Ovary (tissue), 9 donors: ENCODE measurements around the gene CHL1. TPM values are rescaled to one million over a fixed set of nuclear protein-coding genes. Genes with fewer than 3 reads are reported as not detected.

ENCODE experiments used
- DNase-seq, 5 donors: peaks; one replicate each; pipeline ENCODE4 v3.0.0-alpha.2; 2019 to 2020
- H3K27ac ChIP-seq, 2 donors: fragments of 200-600 bp; one replicate each; pipeline versions ENCODE4 v1.5.1 to v1.8.0; 2019 to 2022
- H3K27me3 ChIP-seq: fragments of 200-600 bp; one replicate; pipeline ENCODE4 v1.8.0; 2022
- H3K36me3 ChIP-seq: fragments of 200-600 bp; sonication (generic); one replicate; pipeline ENCODE4 v1.5.1; 2019
- H3K4me1 ChIP-seq: one replicate; pipeline ENCODE4 v1.8.1; 2013; ENCODE audit warnings: mild to moderate bottlenecking, moderate library complexity; ENCODE audit not compliant: insufficient read depth
- H3K4me3 ChIP-seq: fragments of 200-600 bp; sonication (generic); one replicate; pipeline ENCODE4 v1.5.1; 2017
- H3K9me3 ChIP-seq, 2 donors: fragments of 200-600 bp in 1 of 2; sonication (generic) in 1 of 2; one replicate each; pipeline versions ENCODE4 v1.5.1 to v1.8.1; 2013 to 2019; ENCODE audit warnings: mild to moderate bottlenecking in 1 of 2, moderate library complexity in 1 of 2
- EP300 ChIP-seq: sonication (generic); formaldehyde crosslinking; IDR thresholded peaks from one replicate; pipeline ENCODE4 v1.6.1; 2017; ENCODE audit warnings: antibody characterized with exemption
- POLR2A ChIP-seq: fragments of 450-650 bp; IDR thresholded peaks from one replicate; pipeline ENCODE4 v1.6.1; 2017; ENCODE audit warnings: antibody characterized with exemption, mild to moderate bottlenecking, moderate library complexity
- WGBS, 3 donors: extraction: QIAGEN DNeasy Blood & Tissue Kit in 1 of 3; methylation state at CpG; one replicate each; pipeline versions ENCODE4 v1.1.5 to v1.1.7; 2013 to 2017; 5-methylcytosine and 5-hydroxymethylcytosine counted together
- intact Hi-C, 4 donors: fragments of 100-400 bp; cut with DNase I; formaldehyde crosslinking; loops; one replicate each; pipeline versions ENCODE4 v1.11.0 to v1.15.1; 2022 to 2023
- polyA plus RNA-seq, 2 donors: library from polyadenylated mRNA; stranded (reverse); fragments of 200-250 nt in 1 of 2; fragments of 350-450 nt in 1 of 2; fragmentation: Illumina TruSeq in 1 of 2; extraction: RNeasy Lipid Tissue Mini Kit (QIAGEN cat#74804) in 1 of 2; gene quantifications; one replicate each; pipeline ENCODE4 v1.2.3, GENCODE V29; 2013 to 2014
- total RNA-seq, 7 donors: library from RNA; depleted of rRNA in 2 of 7; stranded (reverse); fragments of >200 nt in 2 of 7; fragmentation: NEBNext Ultra II Directional in 3 of 7; extraction: Animal tissue kit (Norgen Biotek cat#: 25700) in 3 of 7; gene quantifications; one replicate each; pipeline versions ENCODE4 v1.1.0 to v1.2.4, GENCODE V29; 2016 to 2023
- TF ChIP-seq, protein P1 (sequence below), 3 donors: fragments of 450-650 bp in 2 of 3; fragments of 200-600 bp in 1 of 3; IDR thresholded peaks; one replicate each; pipeline versions ENCODE4 v1.5.1 to v1.8.0; 2016 to 2022; ENCODE audit warnings: antibody characterized with exemption in 3 of 3, mild to moderate bottlenecking in 1 of 3
- donor health status: DM: no; HTN: no; CAD: no; lungs with moderate emphysema.
- donor health status: DM: no; HTN: no; CAD: no.
- donor health status: Bipolar disorder and iron deficiency.
- donor health status: DM: yes; HTN: yes; CAD: no.
- donor health status: DM: no; HTN: no; CAD: no.
- donor health status: DM: yes; HTN: yes; CAD: no.

CHL1 gene
- total and polyA plus RNA-seq, 9 donors, result 20.8 to 101 (median 35.7) TPM

DNA sequence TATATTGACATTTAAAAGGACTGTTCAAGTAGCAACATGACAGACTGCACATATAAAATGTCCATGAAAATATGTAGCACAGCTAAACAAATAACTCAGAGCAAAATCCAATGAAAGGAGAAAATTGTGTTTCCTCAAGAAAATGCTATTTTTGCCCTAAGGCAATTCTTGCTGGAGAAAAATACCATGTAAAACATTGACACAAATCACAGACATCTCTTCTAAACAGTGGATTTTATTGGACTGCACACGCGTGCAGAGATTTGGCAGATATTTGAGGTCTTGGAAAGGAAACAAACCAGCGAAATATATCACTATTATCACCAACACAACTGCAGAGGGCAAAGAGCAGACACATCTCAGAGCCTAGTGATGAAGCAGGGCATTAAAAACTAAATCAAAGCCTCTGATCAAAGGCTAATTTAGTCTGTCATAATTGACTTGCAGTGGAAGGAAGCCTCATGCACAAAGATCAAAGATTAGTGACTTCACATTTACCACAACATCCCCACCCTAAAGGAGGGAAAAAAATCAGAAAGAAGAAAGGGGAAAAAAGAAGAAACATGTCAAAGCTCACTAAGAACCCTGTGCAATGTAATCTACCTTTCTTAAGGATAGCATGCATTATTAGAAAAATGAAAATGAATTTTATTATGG lies 52.4 kb downstream of the CHL1 start:
- H3K36me3 ChIP-seq, result no peaks in the 10 kb centered on the region
- intact Hi-C loops, result no loop called here
- 56 to 68% (median 59%) methylated on average over 3 of the region's 3 CpGs for WGBS, 3 donors
- H3K27me3 ChIP-seq, result no peaks in the 10 kb centered on the region
- no peak for DNase-seq
- H3K4me3 ChIP-seq, result no peak overlapping the region
- TF ChIP-seq EP300 (no peak), POLR2A (no peak)
- TF ChIP-seq, protein P1, sequence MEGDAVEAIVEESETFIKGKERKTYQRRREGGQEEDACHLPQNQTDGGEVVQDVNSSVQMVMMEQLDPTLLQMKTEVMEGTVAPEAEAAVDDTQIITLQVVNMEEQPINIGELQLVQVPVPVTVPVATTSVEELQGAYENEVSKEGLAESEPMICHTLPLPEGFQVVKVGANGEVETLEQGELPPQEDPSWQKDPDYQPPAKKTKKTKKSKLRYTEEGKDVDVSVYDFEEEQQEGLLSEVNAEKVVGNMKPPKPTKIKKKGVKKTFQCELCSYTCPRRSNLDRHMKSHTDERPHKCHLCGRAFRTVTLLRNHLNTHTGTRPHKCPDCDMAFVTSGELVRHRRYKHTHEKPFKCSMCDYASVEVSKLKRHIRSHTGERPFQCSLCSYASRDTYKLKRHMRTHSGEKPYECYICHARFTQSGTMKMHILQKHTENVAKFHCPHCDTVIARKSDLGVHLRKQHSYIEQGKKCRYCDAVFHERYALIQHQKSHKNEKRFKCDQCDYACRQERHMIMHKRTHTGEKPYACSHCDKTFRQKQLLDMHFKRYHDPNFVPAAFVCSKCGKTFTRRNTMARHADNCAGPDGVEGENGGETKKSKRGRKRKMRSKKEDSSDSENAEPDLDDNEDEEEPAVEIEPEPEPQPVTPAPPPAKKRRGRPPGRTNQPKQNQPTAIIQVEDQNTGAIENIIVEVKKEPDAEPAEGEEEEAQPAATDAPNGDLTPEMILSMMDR (IDR thresholded peaks at IDR 0.05), result no peak
- no peaks in the 10 kb centered on the region for H3K4me1 ChIP-seq
- no peaks in the 10 kb centered on the region for H3K9me3 ChIP-seq
- H3K27ac ChIP-seq, result no peak overlapping the region

DNA sequence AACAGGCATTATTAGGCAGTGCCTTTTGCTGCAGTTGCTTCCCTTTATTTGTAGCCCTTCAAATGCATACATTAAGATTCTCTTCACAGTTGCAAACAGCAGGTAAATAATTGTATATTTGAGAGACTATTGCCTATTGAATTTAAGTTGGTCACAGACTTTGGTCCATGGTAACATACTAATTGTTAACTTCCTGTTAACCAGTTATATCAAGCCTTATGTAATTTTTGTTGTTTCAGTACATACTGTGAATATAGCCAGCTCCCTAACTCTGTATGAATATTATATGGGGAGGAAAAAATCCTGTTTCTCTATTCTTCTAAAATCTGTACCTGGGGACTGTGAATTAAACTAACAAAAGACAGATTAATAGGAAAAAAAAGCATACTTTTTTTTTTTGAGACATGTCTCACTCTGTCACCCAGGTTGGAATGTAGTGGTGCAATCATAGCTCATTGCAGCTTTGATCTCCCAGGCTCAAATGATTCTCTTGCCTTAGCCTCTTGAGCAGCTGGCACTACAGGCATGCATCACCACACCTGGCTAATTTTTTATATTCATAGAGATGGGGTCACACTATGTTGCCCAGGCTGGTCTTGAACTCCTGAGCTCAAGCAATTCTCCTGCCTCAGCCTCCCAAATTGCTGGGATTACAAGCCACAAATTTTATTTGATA lies 53.2 kb downstream of the CHL1 start:
- no peaks in the 10 kb centered on the region for H3K9me3 ChIP-seq
- DNase-seq, result no peak
- no peaks in the 10 kb centered on the region for H3K27me3 ChIP-seq
- no peak overlapping the region for H3K27ac ChIP-seq
- H3K4me3 ChIP-seq, result no peak overlapping the region
- H3K36me3 ChIP-seq, result no peaks in the 10 kb centered on the region
- no peak for TF ChIP-seq POLR2A
- TF ChIP-seq EP300, result no peak
- TF ChIP-seq, protein P1 (IDR thresholded peaks at IDR 0.05), result no peak
- H3K4me1 ChIP-seq, result no peaks in the 10 kb centered on the region
- intact Hi-C loops, result no loop called here

DNA sequence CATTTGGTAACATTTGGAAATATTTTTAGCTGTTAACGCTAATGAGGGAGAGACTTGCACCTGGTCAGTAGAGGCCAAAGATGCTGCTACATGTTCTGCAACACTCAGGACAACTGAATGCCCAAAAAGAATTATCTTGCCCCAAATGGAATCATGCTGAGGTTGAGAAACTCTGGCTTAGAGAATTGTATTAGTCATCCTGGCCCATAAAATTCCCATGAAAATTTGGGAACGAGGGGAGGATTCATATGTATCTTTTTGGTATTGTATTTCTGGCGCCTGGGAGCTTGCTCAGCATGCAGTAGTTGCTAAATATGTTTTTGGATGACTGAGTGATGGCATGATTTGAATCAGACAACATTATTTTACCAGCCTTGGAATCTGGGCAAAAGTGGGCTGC lies 59.9 kb downstream of the CHL1 start:
- H3K9me3 ChIP-seq, result no peaks in the 10 kb centered on the region
- no peak overlapping the region for H3K27ac ChIP-seq
- DNase-seq, result no peak
- intact Hi-C loops, result no loop called here
- H3K36me3 ChIP-seq, result no peaks in the 10 kb centered on the region
- H3K4me1 ChIP-seq, result no peaks in the 10 kb centered on the region
- no peak overlapping the region for H3K4me3 ChIP-seq
- TF ChIP-seq, protein P1 (IDR thresholded peaks at IDR 0.05), result no peak
- TF ChIP-seq EP300 (no peak), POLR2A (no peak)
- 83 to 92% (median 92%) methylated on average over 3 of the region's 3 CpGs for WGBS, 3 donors
- H3K27me3 ChIP-seq, result no peaks in the 10 kb centered on the region

GRCh38 chr3:257826-258225 lies 61.3 kb downstream of the CHL1 start:
- DNase-seq, result no peak

DNA sequence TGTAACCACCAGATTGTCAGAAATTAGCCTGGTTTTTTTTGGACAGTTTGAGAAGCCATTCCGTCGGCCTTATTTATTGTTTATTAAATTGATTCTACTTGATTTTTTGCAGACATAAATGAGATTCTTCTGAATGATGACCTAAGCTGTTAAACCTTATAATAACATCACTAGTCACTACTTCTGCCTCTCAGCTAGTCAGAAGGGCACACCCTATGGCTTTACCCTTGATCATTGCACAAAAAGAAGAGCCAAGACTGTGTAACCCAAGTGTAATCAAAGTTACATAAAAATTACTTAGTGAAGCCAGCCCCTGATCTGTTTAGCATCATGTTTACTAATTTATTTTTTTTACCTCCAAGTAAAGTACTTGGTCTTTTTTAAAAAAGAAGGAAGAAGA lies 64.3 kb downstream of the CHL1 start:
- Histone ChIP-seq H3K27ac (no peak overlapping the region), H3K4me1 (no peaks in the 10 kb centered on the region), H3K9me3 (no peaks in the 10 kb centered on the region), H3K27me3 (no peaks in the 10 kb centered on the region), H3K4me3 (no peak overlapping the region), H3K36me3 (no peaks in the 10 kb centered on the region)
- TF ChIP-seq, protein P1 (IDR thresholded peaks at IDR 0.05), result no peak
- TF ChIP-seq EP300 (no peak), POLR2A (no peak)
- DNase-seq, result no peak
- intact Hi-C loops, result no loop called here
- WGBS, 3 donors, result 75 to 86% (median 80%) methylated on average over 2 of the region's 2 CpGs

More at GRCh38 chr3:257826-258225, 61.3 kb downstream of the CHL1 start:
- Histone ChIP-seq H3K27ac (no peak overlapping the region), H3K4me1 (no peaks in the 10 kb centered on the region), H3K4me3 (no peak overlapping the region), H3K9me3 (no peaks in the 10 kb centered on the region), H3K36me3 (no peaks in the 10 kb centered on the region), H3K27me3 (no peaks in the 10 kb centered on the region)
- intact Hi-C loops, result no loop called here
- TF ChIP-seq EP300 (no peak), POLR2A (no peak)
- WGBS, 3 donors, result 81 to 83% (median 82%) methylated on average over 6 of the region's 6 CpGs
